ENCODE measurements around the gene EMID1. TPM values are rescaled to one million over a fixed set of nuclear protein-coding genes. Genes with fewer than 3 reads are reported as not detected.

Gene EMID1
- total and polyA plus RNA-seq, 8 donors: 1.8 to 23.6 (median 10.3) TPM; not detected in 1

DNA sequence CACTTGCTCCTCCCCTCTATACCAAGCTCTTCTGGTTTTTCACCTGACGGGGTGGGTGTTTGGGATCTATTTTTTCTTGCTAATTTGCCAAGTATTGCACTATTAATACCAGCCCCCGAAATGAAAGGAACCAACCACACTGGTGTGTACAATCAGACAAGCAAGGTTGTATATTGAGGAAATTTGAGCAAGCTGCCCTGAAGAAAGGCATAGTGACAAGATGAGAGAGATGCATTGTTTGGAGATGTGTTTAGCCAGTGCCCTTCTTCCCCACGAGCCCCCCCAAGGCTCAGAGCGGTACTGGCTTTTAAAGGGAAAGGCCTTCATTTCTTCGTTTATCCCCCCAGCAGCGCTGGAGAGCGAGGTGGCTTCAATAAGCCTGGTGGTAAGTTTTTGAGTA, 85.5 kb downstream of the EMID1 start:
- 67 to 79% (median 72%) methylated on average over 7 of the region's 7 CpGs for WGBS, 5 donors
- TF ChIP-seq POLR2A (IDR thresholded peaks at IDR 0.05) (no peak), POLR2AphosphoS5 (IDR thresholded peaks at IDR 0.05) (no peak), EP300 (IDR thresholded peaks at IDR 0.05) (no peak)
- TF ChIP-seq, protein P1, sequence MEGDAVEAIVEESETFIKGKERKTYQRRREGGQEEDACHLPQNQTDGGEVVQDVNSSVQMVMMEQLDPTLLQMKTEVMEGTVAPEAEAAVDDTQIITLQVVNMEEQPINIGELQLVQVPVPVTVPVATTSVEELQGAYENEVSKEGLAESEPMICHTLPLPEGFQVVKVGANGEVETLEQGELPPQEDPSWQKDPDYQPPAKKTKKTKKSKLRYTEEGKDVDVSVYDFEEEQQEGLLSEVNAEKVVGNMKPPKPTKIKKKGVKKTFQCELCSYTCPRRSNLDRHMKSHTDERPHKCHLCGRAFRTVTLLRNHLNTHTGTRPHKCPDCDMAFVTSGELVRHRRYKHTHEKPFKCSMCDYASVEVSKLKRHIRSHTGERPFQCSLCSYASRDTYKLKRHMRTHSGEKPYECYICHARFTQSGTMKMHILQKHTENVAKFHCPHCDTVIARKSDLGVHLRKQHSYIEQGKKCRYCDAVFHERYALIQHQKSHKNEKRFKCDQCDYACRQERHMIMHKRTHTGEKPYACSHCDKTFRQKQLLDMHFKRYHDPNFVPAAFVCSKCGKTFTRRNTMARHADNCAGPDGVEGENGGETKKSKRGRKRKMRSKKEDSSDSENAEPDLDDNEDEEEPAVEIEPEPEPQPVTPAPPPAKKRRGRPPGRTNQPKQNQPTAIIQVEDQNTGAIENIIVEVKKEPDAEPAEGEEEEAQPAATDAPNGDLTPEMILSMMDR (IDR thresholded peaks at IDR 0.05): no peak
- no peak for DNase-seq
- no peaks in the 10 kb centered on the region for H3K9me3 ChIP-seq
- peaks cover 87 to 100% (median 100%) of the 10 kb centered on the region in 4 donors for H3K36me3 ChIP-seq
- intact Hi-C loops (cut with DNase I; ENCODE audit: low total_unique reads): no loop called here
- H3K27ac ChIP-seq: peak overlapping the region in 1 of 5 donors; percentile 13
- H3K4me1 ChIP-seq: peaks cover 0 to 27% (median 8%) of the 10 kb centered on the region in 4 donors
- no peak overlapping the region for H3K4me3 ChIP-seq
- H3K27me3 ChIP-seq: no peaks in the 10 kb centered on the region

DNA sequence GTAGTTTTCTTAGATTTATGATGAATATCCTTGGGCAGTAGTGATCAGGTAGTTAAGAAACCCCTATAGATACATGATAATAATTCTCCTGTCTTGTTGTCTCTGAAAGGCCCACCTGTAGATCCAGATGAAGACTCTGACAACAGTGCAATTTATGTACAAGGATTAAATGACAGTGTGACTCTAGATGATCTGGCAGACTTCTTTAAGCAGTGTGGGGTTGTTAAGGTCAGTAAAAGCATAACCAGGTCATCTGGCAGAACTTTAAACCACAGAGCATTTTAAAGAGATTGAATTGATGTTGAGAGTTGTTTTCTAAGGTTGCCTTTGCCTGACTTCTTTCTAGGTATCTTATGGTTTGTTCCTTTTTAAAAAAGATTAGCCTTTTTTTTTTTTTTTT, 86.7 kb downstream of the EMID1 start:
- no peak overlapping the region for H3K27ac ChIP-seq
- H3K27me3 ChIP-seq: no peaks in the 10 kb centered on the region
- H3K4me3 ChIP-seq: no peak overlapping the region
- TF ChIP-seq, protein P1 (IDR thresholded peaks at IDR 0.05): no peak
- TF ChIP-seq EP300 (IDR thresholded peaks at IDR 0.05) (no peak), POLR2A (IDR thresholded peaks at IDR 0.05) (no peak), POLR2AphosphoS5 (IDR thresholded peaks at IDR 0.05) (no peak)
- H3K36me3 ChIP-seq: peaks cover 87 to 100% (median 100%) of the 10 kb centered on the region in 4 donors
- no peak for DNase-seq
- H3K4me1 ChIP-seq: peaks cover 0 to 27% (median 8%) of the 10 kb centered on the region in 4 donors
- no peaks in the 10 kb centered on the region for H3K9me3 ChIP-seq
- intact Hi-C loops (cut with DNase I; ENCODE audit: low total_unique reads): no loop called here

DNA sequence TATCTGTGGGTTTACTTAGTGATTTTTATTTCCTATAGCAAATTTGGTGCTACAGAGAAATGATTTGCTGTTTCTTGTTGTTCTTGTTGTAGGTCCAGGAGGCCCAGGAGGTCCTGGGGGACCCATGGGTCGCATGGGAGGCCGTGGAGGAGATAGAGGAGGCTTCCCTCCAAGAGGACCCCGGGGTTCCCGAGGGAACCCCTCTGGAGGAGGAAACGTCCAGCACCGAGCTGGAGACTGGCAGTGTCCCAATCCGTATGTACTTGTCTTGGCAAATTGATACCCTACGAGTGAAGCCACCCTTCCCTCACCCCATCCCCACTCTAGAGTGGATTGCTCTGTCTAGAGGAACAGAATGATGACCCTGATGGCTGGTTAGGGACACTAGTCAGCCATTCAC, 92.9 kb downstream of the EMID1 start:
- Histone ChIP-seq H3K27ac (no peak overlapping the region), H3K4me1 (peaks cover 10 to 19% (median 17%) of the 10 kb centered on the region in 4 donors), H3K9me3 (no peaks in the 10 kb centered on the region), H3K4me3 (no peak overlapping the region), H3K36me3 (peaks cover 70 to 82% (median 80%) of the 10 kb centered on the region in 4 donors), H3K27me3 (no peaks in the 10 kb centered on the region)
- WGBS, 5 donors: 74 to 88% (median 82%) methylated on average over 7 to 8 of the region's 8 CpGs
- no peak for DNase-seq
- intact Hi-C loops (cut with DNase I; ENCODE audit: low total_unique reads): no loop called here
- no peak for TF ChIP-seq EP300 (IDR thresholded peaks at IDR 0.05)
- no peak for TF ChIP-seq POLR2A (IDR thresholded peaks at IDR 0.05)
- no peak for TF ChIP-seq POLR2AphosphoS5 (IDR thresholded peaks at IDR 0.05)
- TF ChIP-seq, protein P1 (IDR thresholded peaks at IDR 0.05): no peak

DNA sequence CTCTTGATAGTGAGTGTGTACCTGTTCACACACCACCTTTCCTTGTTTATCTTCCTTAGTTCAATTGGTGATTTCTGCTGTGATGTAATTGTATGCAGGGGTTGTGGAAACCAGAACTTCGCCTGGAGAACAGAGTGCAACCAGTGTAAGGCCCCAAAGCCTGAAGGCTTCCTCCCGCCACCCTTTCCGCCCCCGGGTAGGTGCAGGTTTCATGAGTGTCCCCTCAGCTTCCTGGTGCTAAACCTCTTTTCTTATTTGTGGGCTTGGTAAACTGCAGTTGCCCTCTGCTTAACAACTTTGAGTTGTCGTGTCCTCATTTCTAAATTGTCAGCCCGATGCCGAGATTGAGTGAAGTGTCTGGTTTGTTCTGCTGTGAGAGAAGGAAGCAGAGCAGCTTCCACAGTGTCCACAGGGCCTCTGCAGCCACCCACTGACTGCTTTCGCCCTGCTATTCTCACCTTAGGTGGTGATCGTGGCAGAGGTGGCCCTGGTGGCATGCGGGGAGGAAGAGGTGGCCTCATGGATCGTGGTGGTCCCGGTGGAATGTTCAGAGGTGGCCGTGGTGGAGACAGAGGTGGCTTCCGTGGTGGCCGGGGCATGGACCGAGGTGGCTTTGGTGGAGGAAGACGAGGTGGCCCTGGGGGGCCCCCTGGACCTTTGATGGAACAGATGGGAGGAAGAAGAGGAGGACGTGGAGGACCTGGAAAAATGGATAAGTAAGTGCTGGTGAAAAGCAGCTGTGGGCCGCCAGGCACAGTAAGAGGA, 93.6 kb downstream of the EMID1 start:
- H3K4me3 ChIP-seq: no peak overlapping the region
- H3K4me1 ChIP-seq: peaks cover 10 to 24% (median 18%) of the 10 kb centered on the region in 4 donors
- WGBS, 5 donors: 82 to 90% (median 87%) methylated on average over 19 of the region's 19 CpGs
- TF ChIP-seq POLR2A (IDR thresholded peaks at IDR 0.05) (no peak), POLR2AphosphoS5 (IDR thresholded peaks at IDR 0.05) (no peak)
- TF ChIP-seq, protein P1 (IDR thresholded peaks at IDR 0.05): no peak
- DNase-seq: no peak
- H3K27ac ChIP-seq: no peak overlapping the region
- no peaks in the 10 kb centered on the region for H3K9me3 ChIP-seq
- H3K27me3 ChIP-seq: no peaks in the 10 kb centered on the region
- H3K36me3 ChIP-seq: peaks cover 63 to 75% (median 73%) of the 10 kb centered on the region in 4 donors
- intact Hi-C loops (cut with DNase I; ENCODE audit: low total_unique reads): no loop called here
